ENCODE results near the gene KCNRG.

DNA sequence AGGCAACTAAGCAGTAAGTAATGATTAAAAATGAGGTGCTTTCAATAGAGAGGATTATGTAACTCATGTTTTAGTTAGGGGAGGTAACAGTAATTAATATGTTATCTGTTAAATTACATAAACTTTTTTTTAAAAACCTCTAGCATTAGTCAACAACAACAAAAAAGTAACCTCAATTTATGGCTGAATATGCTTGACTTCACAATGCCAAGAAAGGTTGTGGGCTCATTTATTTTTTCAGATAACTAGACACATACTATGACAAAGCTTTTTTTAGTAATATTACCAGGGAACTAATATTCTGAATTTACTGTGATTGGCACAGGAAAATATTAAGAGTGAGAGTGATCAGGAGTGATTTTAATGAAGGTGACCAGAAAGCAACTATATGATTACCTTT lies 54.9 kb downstream of the KCNRG start:
- TF ChIP-seq, protein P1, sequence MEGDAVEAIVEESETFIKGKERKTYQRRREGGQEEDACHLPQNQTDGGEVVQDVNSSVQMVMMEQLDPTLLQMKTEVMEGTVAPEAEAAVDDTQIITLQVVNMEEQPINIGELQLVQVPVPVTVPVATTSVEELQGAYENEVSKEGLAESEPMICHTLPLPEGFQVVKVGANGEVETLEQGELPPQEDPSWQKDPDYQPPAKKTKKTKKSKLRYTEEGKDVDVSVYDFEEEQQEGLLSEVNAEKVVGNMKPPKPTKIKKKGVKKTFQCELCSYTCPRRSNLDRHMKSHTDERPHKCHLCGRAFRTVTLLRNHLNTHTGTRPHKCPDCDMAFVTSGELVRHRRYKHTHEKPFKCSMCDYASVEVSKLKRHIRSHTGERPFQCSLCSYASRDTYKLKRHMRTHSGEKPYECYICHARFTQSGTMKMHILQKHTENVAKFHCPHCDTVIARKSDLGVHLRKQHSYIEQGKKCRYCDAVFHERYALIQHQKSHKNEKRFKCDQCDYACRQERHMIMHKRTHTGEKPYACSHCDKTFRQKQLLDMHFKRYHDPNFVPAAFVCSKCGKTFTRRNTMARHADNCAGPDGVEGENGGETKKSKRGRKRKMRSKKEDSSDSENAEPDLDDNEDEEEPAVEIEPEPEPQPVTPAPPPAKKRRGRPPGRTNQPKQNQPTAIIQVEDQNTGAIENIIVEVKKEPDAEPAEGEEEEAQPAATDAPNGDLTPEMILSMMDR (IDR thresholded peaks at IDR 0.05): no peak
- TF ChIP-seq POLR2A (IDR thresholded peaks at IDR 0.05): no peak
